ENCODE data around the gene CNTNAP2. TPM values are rescaled to one million over a fixed set of nuclear protein-coding genes. Genes with fewer than 3 reads are reported as not detected.

The CNTNAP2 gene
- total RNA-seq, 1 donor from 2014 or later = 2.8 TPM

GRCh38 chr7:147635288-147635687, 1518.7 kb downstream of the CNTNAP2 start:
- DNase-seq (ENCODE audit: low read depth in 2 of 2) = no peak

GRCh38 chr7:147636553-147636952, 1520.0 kb downstream of the CNTNAP2 start:
- DNase-seq (ENCODE audit: low read depth in 2 of 2) = no peak

- no peak for DNase-seq (ENCODE audit: low read depth in 2 of 2)
These were observed 1522.0 kb downstream of the CNTNAP2 start for GRCh38 chr7:147638566-147638965.

GRCh38 chr7:147639037-147639436, 1522.4 kb downstream of the CNTNAP2 start:
- DNase-seq (ENCODE audit: low read depth in 2 of 2) = no peak

GRCh38 chr7:147639751-147640150, 1523.2 kb downstream of the CNTNAP2 start:
- no peak for DNase-seq (ENCODE audit: low read depth in 2 of 2)

GRCh38 chr7:147640821-147641220, 1524.2 kb downstream of the CNTNAP2 start:
- DNase-seq (ENCODE audit: low read depth in 2 of 2) = no peak

GRCh38 chr7:147646568-147646967, 1530.0 kb downstream of the CNTNAP2 start:
- no peak for DNase-seq (ENCODE audit: low read depth in 2 of 2)

GRCh38 chr7:147650991-147651390, 1534.4 kb downstream of the CNTNAP2 start:
- DNase-seq (ENCODE audit: low read depth in 2 of 2) = no peak

GRCh38 chr7:147651601-147652000, 1535.0 kb downstream of the CNTNAP2 start:
- DNase-seq (ENCODE audit: low read depth in 2 of 2) = no peak

GRCh38 chr7:147653456-147653855, 1536.9 kb downstream of the CNTNAP2 start:
- no peak for DNase-seq (ENCODE audit: low read depth in 2 of 2)

GRCh38 chr7:147658392-147658967, 1541.9 kb downstream of the CNTNAP2 start:
- no peak for DNase-seq (ENCODE audit: low read depth in 2 of 2)

- DNase-seq (ENCODE audit: low read depth in 2 of 2) = no peak
These were observed 1542.7 kb downstream of the CNTNAP2 start for GRCh38 chr7:147659036-147659995.

GRCh38 chr7:147664541-147664940, 1547.9 kb downstream of the CNTNAP2 start:
- DNase-seq (ENCODE audit: low read depth in 2 of 2) = no peak

GRCh38 chr7:147670759-147671158, 1554.2 kb downstream of the CNTNAP2 start:
- DNase-seq (ENCODE audit: low read depth in 2 of 2) = no peak

- no peak for DNase-seq (ENCODE audit: low read depth in 2 of 2)
These were observed 1558.1 kb downstream of the CNTNAP2 start for GRCh38 chr7:147674705-147675104.

- no peak for DNase-seq (ENCODE audit: low read depth in 2 of 2)
These were observed 1562.3 kb downstream of the CNTNAP2 start for GRCh38 chr7:147678943-147679342.

GRCh38 chr7:147681530-147681929, 1564.9 kb downstream of the CNTNAP2 start:
- no peak for DNase-seq (ENCODE audit: low read depth in 2 of 2)

- no peak for DNase-seq (ENCODE audit: low read depth in 2 of 2)
These were observed 1584.1 kb downstream of the CNTNAP2 start for GRCh38 chr7:147700702-147701101.

- no peak for DNase-seq (ENCODE audit: low read depth in 2 of 2)
These were observed 1591.3 kb downstream of the CNTNAP2 start for GRCh38 chr7:147707926-147708325.

GRCh38 chr7:147708871-147709270, 1592.3 kb downstream of the CNTNAP2 start:
- DNase-seq (ENCODE audit: low read depth in 2 of 2) = no peak

- DNase-seq (ENCODE audit: low read depth in 2 of 2) = no peak
These were observed 1594.8 kb downstream of the CNTNAP2 start for GRCh38 chr7:147711447-147711846.

GRCh38 chr7:147721962-147722830, 1605.6 kb downstream of the CNTNAP2 start:
- no peak for DNase-seq (ENCODE audit: low read depth in 2 of 2)
